ENCODE results near the gene ZC3H8. TPM values are rescaled to one million over a fixed set of nuclear protein-coding genes. Genes with fewer than 3 reads are reported as not detected.

ZC3H8 gene
- polyA plus RNA-seq, 1 donor: 16.2 TPM

- DNase-seq: no peak
- no peaks in the 10 kb centered on the region for H3K4me1 ChIP-seq (ENCODE audit: control insufficient read depth, insufficient read depth, low read length)
- no CpG with 5 or more reads among the region's 1 CpG for WGBS (ENCODE audit: insufficient coverage, low lambda C conversion rate)
- no peak overlapping the region for H3K4me3 ChIP-seq (ENCODE audit: low read length)
- H3K36me3 ChIP-seq (ENCODE audit: control insufficient read depth, insufficient read depth, low read length): no peaks in the 10 kb centered on the region
- no peaks in the 10 kb centered on the region for H3K27me3 ChIP-seq (ENCODE audit: control insufficient read depth, insufficient read depth, low read length)
- no peaks in the 10 kb centered on the region for H3K9me3 ChIP-seq (ENCODE audit: control insufficient read depth, low read depth, low read length)
- no peak overlapping the region for H3K27ac ChIP-seq (ENCODE audit: low read length)
Observed at GRCh38 chr2:112197868-112198267, 57.0 kb downstream of the ZC3H8 start.

DNA sequence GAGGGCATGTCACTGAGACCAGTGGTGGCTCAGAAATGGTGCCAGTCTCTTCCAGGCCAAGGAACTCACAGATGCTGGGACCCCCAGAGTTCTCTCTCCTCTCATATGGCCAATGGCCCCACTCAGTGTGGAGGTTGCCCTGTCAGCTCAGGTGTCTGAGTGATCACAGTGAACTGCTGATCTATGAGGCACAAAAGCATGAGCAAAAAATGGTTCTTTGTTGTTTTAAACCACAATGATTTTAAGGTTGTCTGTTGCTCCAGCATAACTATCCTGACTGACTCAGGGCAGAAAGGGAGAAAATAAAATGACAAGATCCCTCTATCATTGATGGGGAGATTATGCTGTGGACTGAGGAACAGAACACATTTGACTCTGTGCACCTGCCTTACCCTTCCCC is 58.9 kb downstream of the ZC3H8 start:
- H3K4me1 ChIP-seq (ENCODE audit: control insufficient read depth, insufficient read depth, low read length): no peaks in the 10 kb centered on the region
- DNase-seq: no peak
- H3K36me3 ChIP-seq (ENCODE audit: control insufficient read depth, insufficient read depth, low read length): no peaks in the 10 kb centered on the region
- H3K27me3 ChIP-seq (ENCODE audit: control insufficient read depth, insufficient read depth, low read length): no peaks in the 10 kb centered on the region
- no peak overlapping the region for H3K4me3 ChIP-seq (ENCODE audit: low read length)
- H3K9me3 ChIP-seq (ENCODE audit: control insufficient read depth, low read depth, low read length): no peaks in the 10 kb centered on the region
- no peak overlapping the region for H3K27ac ChIP-seq (ENCODE audit: low read length)

DNA sequence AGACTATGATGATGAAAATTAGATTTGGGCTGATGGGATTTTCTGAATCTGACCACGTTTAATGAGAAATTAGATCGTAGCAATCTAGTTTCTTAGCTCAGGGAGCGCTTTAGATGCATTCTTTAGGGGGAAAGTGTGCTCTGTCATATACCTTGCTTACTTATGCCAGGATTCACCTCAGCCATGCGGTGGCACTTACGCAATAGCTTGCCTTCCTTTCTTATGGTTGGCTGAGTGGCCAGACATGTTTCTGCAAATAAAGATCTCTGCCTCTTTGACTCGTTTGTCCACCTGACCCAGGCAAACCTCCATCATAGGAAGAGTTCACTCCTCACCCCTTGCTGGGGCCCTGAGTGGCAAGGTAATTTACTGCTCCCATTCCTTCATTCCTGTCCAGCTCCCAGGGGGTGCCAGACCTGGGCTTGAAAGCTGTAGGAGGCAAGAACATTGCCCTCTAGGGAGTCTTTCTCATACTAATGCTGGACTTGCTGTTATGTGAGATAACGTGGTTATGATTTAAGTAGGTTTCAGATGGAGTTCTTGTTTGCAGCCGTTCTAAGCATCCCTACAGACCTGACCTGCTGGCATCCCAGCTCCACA is 59.6 kb downstream of the ZC3H8 start:
- no peaks in the 10 kb centered on the region for H3K36me3 ChIP-seq (ENCODE audit: control insufficient read depth, insufficient read depth, low read length)
- WGBS (ENCODE audit: insufficient coverage, low lambda C conversion rate): 100% methylated on average over 2 of the region's 8 CpGs
- H3K27ac ChIP-seq (ENCODE audit: low read length): no peak overlapping the region
- no peaks in the 10 kb centered on the region for H3K9me3 ChIP-seq (ENCODE audit: control insufficient read depth, low read depth, low read length)
- no peaks in the 10 kb centered on the region for H3K4me1 ChIP-seq (ENCODE audit: control insufficient read depth, insufficient read depth, low read length)
- H3K4me3 ChIP-seq (ENCODE audit: low read length): no peak overlapping the region
- no peaks in the 10 kb centered on the region for H3K27me3 ChIP-seq (ENCODE audit: control insufficient read depth, insufficient read depth, low read length)
- DNase-seq: no peak

- no peaks in the 10 kb centered on the region for H3K27me3 ChIP-seq (ENCODE audit: control insufficient read depth, insufficient read depth, low read length)
- H3K4me3 ChIP-seq (ENCODE audit: low read length): no peak overlapping the region
- DNase-seq: no peak
- no peak overlapping the region for H3K27ac ChIP-seq (ENCODE audit: low read length)
- no peaks in the 10 kb centered on the region for H3K36me3 ChIP-seq (ENCODE audit: control insufficient read depth, insufficient read depth, low read length)
- no peaks in the 10 kb centered on the region for H3K9me3 ChIP-seq (ENCODE audit: control insufficient read depth, low read depth, low read length)
- WGBS (ENCODE audit: insufficient coverage, low lambda C conversion rate): no CpG with 5 or more reads among the region's 4 CpGs
- no peaks in the 10 kb centered on the region for H3K4me1 ChIP-seq (ENCODE audit: control insufficient read depth, insufficient read depth, low read length)
Observed at GRCh38 chr2:112194482-112194881, 60.4 kb downstream of the ZC3H8 start.

- H3K27me3 ChIP-seq (ENCODE audit: control insufficient read depth, insufficient read depth, low read length): no peaks in the 10 kb centered on the region
- H3K36me3 ChIP-seq (ENCODE audit: control insufficient read depth, insufficient read depth, low read length): no peaks in the 10 kb centered on the region
- no peak for DNase-seq
- H3K4me1 ChIP-seq (ENCODE audit: control insufficient read depth, insufficient read depth, low read length): no peaks in the 10 kb centered on the region
- H3K4me3 ChIP-seq (ENCODE audit: low read length): no peak overlapping the region
- H3K9me3 ChIP-seq (ENCODE audit: control insufficient read depth, low read depth, low read length): no peaks in the 10 kb centered on the region
- no CpG with 5 or more reads among the region's 2 CpGs for WGBS (ENCODE audit: insufficient coverage, low lambda C conversion rate)
- H3K27ac ChIP-seq (ENCODE audit: low read length): no peak overlapping the region
Observed at GRCh38 chr2:112194028-112194427, 60.8 kb downstream of the ZC3H8 start.

DNA sequence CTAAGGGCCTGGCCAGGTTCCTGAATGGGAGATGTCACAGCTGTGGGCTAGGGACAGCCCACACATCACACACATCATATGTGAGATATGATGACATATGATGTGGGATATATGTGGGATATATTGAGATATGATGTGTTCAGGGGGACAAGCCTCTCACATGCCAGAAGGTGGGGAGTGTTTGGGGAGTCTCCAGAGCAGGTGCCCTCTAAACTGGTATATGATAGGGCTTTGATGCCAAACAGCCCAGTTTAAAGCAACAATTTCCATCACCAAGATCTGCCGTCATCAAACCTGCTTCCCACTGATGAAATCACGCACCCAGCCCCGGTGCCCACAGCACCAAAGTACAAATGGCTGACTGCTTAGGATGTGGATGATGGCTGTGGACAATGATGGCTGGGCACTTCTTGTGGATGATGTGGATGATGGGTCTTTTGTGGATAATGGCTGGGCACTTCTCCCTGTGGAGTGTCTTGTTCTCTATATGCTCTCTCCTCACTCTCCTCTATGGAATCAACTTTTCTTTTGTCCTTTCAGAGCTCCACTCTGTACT is 65.8 kb downstream of the ZC3H8 start:
- no CpG with 5 or more reads among the region's 3 CpGs for WGBS (ENCODE audit: insufficient coverage, low lambda C conversion rate)
- H3K27ac ChIP-seq (ENCODE audit: low read length): no peak overlapping the region
- peaks cover 7% of the 10 kb centered on the region for H3K9me3 ChIP-seq (ENCODE audit: control insufficient read depth, low read depth, low read length)
- H3K27me3 ChIP-seq (ENCODE audit: control insufficient read depth, insufficient read depth, low read length): no peaks in the 10 kb centered on the region
- H3K36me3 ChIP-seq (ENCODE audit: control insufficient read depth, insufficient read depth, low read length): no peaks in the 10 kb centered on the region
- H3K4me3 ChIP-seq (ENCODE audit: low read length): no peak overlapping the region
- H3K4me1 ChIP-seq (ENCODE audit: control insufficient read depth, insufficient read depth, low read length): no peaks in the 10 kb centered on the region
- DNase-seq: no peak

DNA sequence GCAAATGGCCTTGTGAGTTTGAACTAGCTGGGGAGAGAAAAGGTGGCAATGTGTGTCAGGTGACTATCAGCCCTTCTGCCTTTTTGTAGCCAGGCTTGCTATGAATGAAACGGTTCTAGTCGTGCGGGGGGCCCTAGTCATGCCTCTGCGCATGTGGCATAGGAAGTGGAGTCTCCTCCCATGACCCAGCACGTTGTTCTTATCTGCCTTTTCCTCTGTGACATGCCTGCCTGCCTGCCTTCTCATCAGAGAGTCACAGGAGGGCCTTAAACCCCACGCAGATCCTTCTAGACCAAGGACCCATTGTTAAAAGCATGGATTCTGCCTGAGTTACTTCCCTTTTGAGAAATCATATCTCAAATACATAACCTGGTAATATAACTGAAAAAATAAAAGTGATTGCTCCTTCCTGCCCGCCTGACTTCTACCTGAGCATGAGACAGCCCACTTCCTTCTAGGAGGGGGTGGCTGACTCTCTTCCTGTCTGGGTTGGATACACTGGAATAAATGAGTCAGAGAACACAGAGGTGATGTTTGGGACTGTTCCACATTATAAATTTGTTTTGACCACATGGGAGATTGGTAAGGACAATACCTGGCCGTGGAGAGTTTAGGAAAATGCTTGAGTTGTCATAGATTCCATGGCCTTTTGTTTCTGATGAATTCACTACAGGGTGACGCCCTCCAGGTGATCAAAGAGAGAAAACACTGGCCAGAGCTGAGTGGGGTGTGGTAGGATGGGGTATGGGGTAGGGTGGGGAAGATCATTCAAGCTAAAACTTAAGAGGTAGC is 66.8 kb downstream of the ZC3H8 start:
- H3K27ac ChIP-seq (ENCODE audit: low read length): no peak overlapping the region
- no peaks in the 10 kb centered on the region for H3K36me3 ChIP-seq (ENCODE audit: control insufficient read depth, insufficient read depth, low read length)
- WGBS (ENCODE audit: insufficient coverage, low lambda C conversion rate): no CpG with 5 or more reads among the region's 9 CpGs
- peaks cover 7% of the 10 kb centered on the region for H3K9me3 ChIP-seq (ENCODE audit: control insufficient read depth, low read depth, low read length)
- no peaks in the 10 kb centered on the region for H3K4me1 ChIP-seq (ENCODE audit: control insufficient read depth, insufficient read depth, low read length)
- no peak overlapping the region for H3K4me3 ChIP-seq (ENCODE audit: low read length)
- peaks cover 4% of the 10 kb centered on the region for H3K27me3 ChIP-seq (ENCODE audit: control insufficient read depth, insufficient read depth, low read length)
- peak in 1 of 2 donors; percentile 7 for DNase-seq

DNA sequence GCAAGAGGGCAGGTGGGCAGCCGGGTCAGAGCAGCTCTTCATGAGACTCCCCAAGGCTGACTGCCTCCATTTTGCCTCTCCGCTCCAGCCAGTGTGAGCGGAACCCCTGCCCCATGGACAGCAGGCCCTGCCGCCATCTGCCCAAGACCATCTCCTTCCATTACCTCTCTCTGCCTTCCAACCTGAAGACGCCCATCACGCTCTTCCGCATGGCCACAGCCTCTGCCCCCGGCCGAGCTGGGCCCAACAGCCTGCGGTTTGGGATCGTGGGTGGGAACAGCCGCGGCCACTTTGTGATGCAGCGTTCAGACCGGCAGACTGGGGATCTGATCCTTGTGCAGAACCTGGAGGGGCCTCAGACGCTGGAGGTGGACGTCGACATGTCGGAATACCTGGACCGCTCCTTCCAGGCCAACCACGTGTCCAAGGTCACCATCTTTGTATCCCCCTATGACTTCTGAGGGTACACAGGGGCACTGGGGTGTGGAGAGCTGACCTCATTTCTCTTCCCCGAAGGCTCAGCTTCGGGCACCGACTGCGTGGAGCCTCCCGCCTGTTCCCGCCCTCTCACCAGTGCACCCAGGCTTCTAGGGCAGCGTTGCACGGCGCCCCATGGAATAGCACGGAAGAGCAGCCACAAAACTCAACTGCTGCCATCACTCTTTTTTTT is 67.7 kb downstream of the ZC3H8 start:
- DNase-seq: no peak
- no CpG with 5 or more reads among the region's 31 CpGs for WGBS (ENCODE audit: insufficient coverage, low lambda C conversion rate)
- H3K9me3 ChIP-seq (ENCODE audit: control insufficient read depth, low read depth, low read length): peaks cover 7% of the 10 kb centered on the region

GRCh38 chr2:112185131-112185530 is 69.7 kb downstream of the ZC3H8 start:
- H3K36me3 ChIP-seq (ENCODE audit: control insufficient read depth, insufficient read depth, low read length): no peaks in the 10 kb centered on the region
- H3K27me3 ChIP-seq (ENCODE audit: control insufficient read depth, insufficient read depth, low read length): peaks cover 24% of the 10 kb centered on the region
- peaks cover 10% of the 10 kb centered on the region for H3K9me3 ChIP-seq (ENCODE audit: control insufficient read depth, low read depth, low read length)
- no peaks in the 10 kb centered on the region for H3K4me1 ChIP-seq (ENCODE audit: control insufficient read depth, insufficient read depth, low read length)
- H3K4me3 ChIP-seq (ENCODE audit: low read length): no peak overlapping the region
- no CpG with 5 or more reads among the region's 9 CpGs for WGBS (ENCODE audit: insufficient coverage, low lambda C conversion rate)
- H3K27ac ChIP-seq (ENCODE audit: low read length): no peak overlapping the region
- no peak for DNase-seq

More for the DNA sequence above, 67.7 kb downstream of the ZC3H8 start:
- Histone ChIP-seq H3K4me1 (ENCODE audit: control insufficient read depth, insufficient read depth, low read length) (no peaks in the 10 kb centered on the region), H3K27ac (ENCODE audit: low read length) (no peak overlapping the region), H3K36me3 (ENCODE audit: control insufficient read depth, insufficient read depth, low read length) (no peaks in the 10 kb centered on the region), H3K27me3 (ENCODE audit: control insufficient read depth, insufficient read depth, low read length) (peaks cover 10% of the 10 kb centered on the region), H3K4me3 (ENCODE audit: low read length) (no peak overlapping the region)

DNA sequence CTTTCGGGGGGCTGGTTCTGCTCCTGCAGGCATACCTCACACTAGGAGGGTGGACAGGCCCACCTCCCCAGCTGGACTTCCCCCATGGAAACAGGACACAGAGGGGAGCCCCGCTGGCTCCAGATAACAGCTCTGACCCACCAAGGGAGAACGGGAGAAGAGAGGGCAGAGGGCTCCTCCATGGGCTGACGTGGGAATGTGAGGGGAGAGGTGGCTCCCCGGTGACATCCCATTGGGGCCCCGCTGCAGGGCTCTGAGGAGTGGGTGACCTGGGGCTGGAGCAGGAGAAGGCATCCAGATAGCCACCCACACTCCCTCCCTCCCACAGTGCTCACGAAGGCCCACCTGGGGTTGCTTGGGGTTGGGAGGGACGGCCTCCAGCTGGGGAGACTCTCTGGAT is 70.7 kb downstream of the ZC3H8 start:
- Histone ChIP-seq H3K27me3 (ENCODE audit: control insufficient read depth, insufficient read depth, low read length) (peaks cover 27% of the 10 kb centered on the region), H3K36me3 (ENCODE audit: control insufficient read depth, insufficient read depth, low read length) (no peaks in the 10 kb centered on the region), H3K9me3 (ENCODE audit: control insufficient read depth, low read depth, low read length) (peaks cover 10% of the 10 kb centered on the region), H3K4me3 (ENCODE audit: low read length) (no peak overlapping the region), H3K27ac (ENCODE audit: low read length) (no peak overlapping the region), H3K4me1 (ENCODE audit: control insufficient read depth, insufficient read depth, low read length) (no peaks in the 10 kb centered on the region)
- WGBS (ENCODE audit: insufficient coverage, low lambda C conversion rate): no CpG with 5 or more reads among the region's 8 CpGs
- no peak for DNase-seq

All from large intestine (tissue), 3 donors.